HL-60 (cell line): ENCODE data around the gene FUCA2.

ENCODE experiments used
- DNase-seq, 2 experiments: peaks; one replicate each; pipeline ENCODE4 v3.0.0-alpha.2; 2010 to 2020; ENCODE audit warnings: low read depth in 1 of 2, low spot score in 1 of 2
- H3K27ac ChIP-seq: fragments of 250-450 bp; sonication (Bioruptor Pico); replicated peaks from 2 replicates; pipeline ENCODE4 v1.5.1; 2020; ENCODE audit warnings: mild to moderate bottlenecking, moderate library complexity
- H3K27me3 ChIP-seq: fragments of 250-450 bp; sonication (Bioruptor Pico); 2 replicates; pipeline ENCODE4 v1.5.1; 2021; ENCODE audit warnings: mild to moderate bottlenecking, moderate library complexity; ENCODE audit not compliant: insufficient read depth, poor library complexity, severe bottlenecking
- H3K4me3 ChIP-seq: replicated peaks from 2 replicates; pipeline ENCODE4 v1.5.1; 2011; ENCODE audit warnings: mild to moderate bottlenecking, control low read depth, low read length; ENCODE audit not compliant: insufficient read depth
- GABPA ChIP-seq: IDR thresholded peaks from 2 replicates; pipeline ENCODE4 v1.6.1; 2012; ENCODE audit warnings: low read depth
- POLR2AphosphoS5 ChIP-seq: IDR thresholded peaks from 2 replicates; pipeline ENCODE4 v1.6.1; 2012; ENCODE audit warnings: low read depth
- SPI1 ChIP-seq: IDR thresholded peaks from 2 replicates; pipeline ENCODE4 v1.6.1; 2012; ENCODE audit warnings: low read depth, mild to moderate bottlenecking, borderline replicate concordance
- TF ChIP-seq, protein P1 (sequence below): IDR thresholded peaks from one replicate; pipeline ENCODE4 v1.5.1; 2011; ENCODE audit warnings: low read length, control low read depth, inconsistent platforms; ENCODE audit not compliant: insufficient read depth
- TF ChIP-seq, protein P2 (sequence below): IDR thresholded peaks from 2 replicates; pipeline ENCODE4 v1.6.1; 2012; ENCODE audit warnings: low read depth; ENCODE audit not compliant: insufficient replicate concordance

FUCA2 gene

DNA sequence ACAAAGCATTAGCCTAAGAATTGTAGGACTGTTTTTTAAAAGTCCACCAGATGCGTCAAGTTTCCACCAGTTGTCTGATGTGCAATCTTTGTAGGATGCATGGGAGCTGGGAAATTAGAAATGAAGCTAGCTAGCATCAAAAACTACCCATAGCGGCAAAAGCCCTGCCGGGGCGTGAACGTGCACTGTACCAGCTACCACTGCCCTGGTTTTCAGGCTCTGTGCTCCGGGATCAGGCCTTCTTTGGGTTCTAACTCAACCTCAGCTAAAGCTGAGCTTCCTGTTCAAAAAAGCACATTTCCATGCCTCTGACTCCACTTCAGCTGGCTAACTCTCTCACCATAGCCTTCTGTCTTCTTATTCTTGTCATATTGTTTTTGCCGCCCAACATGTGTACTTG lies 26.9 kb upstream of the FUCA2 start:
- H3K27ac ChIP-seq: no peak overlapping the region

DNA sequence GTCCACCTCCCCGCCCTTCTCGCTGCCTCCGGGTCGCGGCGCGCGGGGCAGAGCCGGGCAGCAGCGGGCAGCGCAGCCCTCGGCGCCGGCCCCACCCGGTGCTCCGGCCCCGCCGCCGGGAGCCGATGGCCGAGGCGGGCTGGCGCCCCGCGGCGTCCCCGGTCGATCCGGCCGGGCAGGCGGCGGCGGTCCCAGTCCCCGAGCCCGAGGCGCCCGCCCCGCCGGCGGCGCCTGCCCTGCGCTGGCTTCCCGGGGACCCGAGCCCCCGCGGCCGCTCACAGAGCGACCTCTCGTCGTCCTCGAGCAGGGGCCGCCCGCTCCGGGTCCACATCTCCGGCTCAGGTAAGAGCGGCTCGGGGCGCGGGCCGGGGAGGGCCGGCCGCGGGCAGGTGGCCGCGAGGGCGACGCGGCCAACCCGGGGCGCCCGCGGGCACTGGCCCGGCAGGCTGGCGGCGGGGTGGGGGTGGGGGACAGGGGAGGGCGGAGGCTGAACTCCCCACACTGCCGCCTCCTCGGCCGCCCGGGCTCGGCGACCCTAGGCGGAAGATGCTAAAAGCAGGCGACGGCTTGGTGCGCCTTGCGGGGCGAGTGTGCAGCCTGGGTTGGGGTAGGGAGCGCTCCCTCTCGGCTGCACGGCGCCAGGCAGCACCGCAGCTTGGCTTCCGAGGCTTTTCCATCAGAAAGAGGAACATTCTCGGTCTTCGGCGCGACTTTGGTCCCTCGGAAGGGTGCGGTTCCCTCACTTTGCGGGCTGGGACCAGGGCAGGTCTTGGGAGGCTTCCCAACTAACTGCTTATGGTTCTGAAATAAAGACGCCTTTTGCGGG lies 25.6 kb upstream of the FUCA2 start:
- TF ChIP-seq, protein P1, sequence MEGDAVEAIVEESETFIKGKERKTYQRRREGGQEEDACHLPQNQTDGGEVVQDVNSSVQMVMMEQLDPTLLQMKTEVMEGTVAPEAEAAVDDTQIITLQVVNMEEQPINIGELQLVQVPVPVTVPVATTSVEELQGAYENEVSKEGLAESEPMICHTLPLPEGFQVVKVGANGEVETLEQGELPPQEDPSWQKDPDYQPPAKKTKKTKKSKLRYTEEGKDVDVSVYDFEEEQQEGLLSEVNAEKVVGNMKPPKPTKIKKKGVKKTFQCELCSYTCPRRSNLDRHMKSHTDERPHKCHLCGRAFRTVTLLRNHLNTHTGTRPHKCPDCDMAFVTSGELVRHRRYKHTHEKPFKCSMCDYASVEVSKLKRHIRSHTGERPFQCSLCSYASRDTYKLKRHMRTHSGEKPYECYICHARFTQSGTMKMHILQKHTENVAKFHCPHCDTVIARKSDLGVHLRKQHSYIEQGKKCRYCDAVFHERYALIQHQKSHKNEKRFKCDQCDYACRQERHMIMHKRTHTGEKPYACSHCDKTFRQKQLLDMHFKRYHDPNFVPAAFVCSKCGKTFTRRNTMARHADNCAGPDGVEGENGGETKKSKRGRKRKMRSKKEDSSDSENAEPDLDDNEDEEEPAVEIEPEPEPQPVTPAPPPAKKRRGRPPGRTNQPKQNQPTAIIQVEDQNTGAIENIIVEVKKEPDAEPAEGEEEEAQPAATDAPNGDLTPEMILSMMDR: peak; percentile 51
- TF ChIP-seq, protein P2, sequence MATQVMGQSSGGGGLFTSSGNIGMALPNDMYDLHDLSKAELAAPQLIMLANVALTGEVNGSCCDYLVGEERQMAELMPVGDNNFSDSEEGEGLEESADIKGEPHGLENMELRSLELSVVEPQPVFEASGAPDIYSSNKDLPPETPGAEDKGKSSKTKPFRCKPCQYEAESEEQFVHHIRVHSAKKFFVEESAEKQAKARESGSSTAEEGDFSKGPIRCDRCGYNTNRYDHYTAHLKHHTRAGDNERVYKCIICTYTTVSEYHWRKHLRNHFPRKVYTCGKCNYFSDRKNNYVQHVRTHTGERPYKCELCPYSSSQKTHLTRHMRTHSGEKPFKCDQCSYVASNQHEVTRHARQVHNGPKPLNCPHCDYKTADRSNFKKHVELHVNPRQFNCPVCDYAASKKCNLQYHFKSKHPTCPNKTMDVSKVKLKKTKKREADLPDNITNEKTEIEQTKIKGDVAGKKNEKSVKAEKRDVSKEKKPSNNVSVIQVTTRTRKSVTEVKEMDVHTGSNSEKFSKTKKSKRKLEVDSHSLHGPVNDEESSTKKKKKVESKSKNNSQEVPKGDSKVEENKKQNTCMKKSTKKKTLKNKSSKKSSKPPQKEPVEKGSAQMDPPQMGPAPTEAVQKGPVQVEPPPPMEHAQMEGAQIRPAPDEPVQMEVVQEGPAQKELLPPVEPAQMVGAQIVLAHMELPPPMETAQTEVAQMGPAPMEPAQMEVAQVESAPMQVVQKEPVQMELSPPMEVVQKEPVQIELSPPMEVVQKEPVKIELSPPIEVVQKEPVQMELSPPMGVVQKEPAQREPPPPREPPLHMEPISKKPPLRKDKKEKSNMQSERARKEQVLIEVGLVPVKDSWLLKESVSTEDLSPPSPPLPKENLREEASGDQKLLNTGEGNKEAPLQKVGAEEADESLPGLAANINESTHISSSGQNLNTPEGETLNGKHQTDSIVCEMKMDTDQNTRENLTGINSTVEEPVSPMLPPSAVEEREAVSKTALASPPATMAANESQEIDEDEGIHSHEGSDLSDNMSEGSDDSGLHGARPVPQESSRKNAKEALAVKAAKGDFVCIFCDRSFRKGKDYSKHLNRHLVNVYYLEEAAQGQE: no peak
- no peaks in the 10 kb centered on the region for H3K27me3 ChIP-seq
- peak in 1 of 2 experiments; percentile 85 for DNase-seq
- peak overlapping the region; percentile 49 for H3K27ac ChIP-seq
- peak overlapping the region; percentile 50 for H3K4me3 ChIP-seq

More for the DNA sequence above, 26.9 kb upstream of the FUCA2 start:
- TF ChIP-seq SPI1: no peak
- H3K27me3 ChIP-seq: no peaks in the 10 kb centered on the region
- DNase-seq: no peak
- no peak overlapping the region for H3K4me3 ChIP-seq

DNA sequence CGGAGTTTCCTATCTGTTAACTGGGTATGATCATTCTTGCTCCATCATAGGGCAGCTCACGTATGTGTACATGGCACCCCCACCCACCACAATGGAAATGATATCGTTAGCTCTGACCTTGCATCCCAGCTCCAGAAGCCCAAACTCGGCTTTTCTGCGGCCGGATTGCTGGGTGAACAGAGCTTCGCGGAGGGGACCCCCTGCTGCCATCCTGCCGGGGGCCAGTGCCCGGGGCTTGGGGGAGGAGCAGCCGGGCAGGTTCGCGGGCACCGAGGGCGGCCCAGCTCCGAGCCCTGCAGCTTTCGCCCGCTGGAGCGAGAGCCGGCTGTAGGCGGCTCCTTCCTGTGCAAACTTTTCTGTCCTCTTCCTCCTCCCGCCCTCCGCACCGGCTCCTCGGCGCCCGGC lies 24.9 kb upstream of the FUCA2 start:
- Histone ChIP-seq H3K27ac (peak overlapping the region; percentile 49), H3K4me3 (peak overlapping the region; percentile 50), H3K27me3 (no peaks in the 10 kb centered on the region)
- peak in 1 of 2 experiments; percentile 58 for DNase-seq
- TF ChIP-seq, protein P2: no peak
- no peak for TF ChIP-seq SPI1
- TF ChIP-seq, protein P1: no peak
- no peak for TF ChIP-seq POLR2AphosphoS5
- TF ChIP-seq GABPA: no peak

DNA sequence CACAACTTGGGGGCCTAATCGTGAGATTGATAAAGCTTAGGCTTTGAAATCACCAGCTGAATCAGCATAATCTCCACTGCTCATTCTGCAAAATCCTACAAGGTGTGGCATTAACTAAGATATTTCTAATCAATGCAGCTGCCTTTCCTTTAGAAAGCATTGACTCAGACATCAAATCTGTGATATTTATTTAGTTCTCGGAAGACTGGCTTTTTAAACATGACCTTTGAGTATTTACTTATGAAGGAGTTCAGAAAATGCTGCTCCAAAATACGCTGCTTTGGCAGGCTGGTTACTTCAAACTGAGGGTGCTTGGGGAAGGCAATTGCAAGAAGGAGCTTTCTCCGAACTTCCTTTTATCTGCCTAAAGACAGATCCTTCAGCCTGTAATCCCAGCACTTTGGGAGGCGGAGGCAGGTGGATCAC lies 23.7 kb upstream of the FUCA2 start:
- H3K27me3 ChIP-seq: no peaks in the 10 kb centered on the region
- H3K27ac ChIP-seq: no peak overlapping the region
- no peak for DNase-seq
- no peak overlapping the region for H3K4me3 ChIP-seq
- TF ChIP-seq POLR2AphosphoS5 (no peak), SPI1 (no peak), GABPA (no peak)
- TF ChIP-seq, protein P2: no peak
- TF ChIP-seq, protein P1: no peak
